GM20431 (cell line): ENCODE results near the gene FBXL17.

ENCODE experiments used
- in situ Hi-C: fragments of 300-500 bp; cut with MseI, MboI; formaldehyde crosslinking; loops from one replicate; pipeline ENCODE4 v1.15.0; 2020; ENCODE audit warnings: low sequenced_read_pairs; ENCODE audit not compliant: unreplicated experiment

Gene FBXL17

DNA sequence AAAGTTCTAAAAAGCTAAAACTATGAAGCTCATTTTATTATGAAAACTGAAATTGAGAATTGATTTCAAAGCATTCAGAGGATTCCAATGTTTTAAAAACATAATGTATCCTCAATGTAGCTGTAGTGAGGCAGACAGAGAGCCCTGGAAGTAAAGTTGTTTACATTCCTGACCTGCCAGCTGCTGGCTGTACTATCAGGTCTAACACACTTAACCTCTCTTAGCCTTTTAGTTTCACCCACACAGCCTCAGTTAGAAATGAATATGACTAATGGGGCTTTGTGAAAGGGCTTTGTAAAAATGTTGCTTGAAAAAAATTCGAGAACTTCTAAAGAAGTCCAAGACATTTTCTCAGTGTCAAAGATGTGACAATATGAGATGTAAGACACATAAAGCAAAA is 122.6 kb downstream of the FBXL17 start:
- in situ Hi-C loops, result no loop called here

GRCh38 chr5:108257996-108258395 is 123.9 kb downstream of the FBXL17 start:
- in situ Hi-C loops, result no loop called here

GRCh38 chr5:108255468-108255867 is 126.4 kb downstream of the FBXL17 start:
- in situ Hi-C loops, result no loop called here

DNA sequence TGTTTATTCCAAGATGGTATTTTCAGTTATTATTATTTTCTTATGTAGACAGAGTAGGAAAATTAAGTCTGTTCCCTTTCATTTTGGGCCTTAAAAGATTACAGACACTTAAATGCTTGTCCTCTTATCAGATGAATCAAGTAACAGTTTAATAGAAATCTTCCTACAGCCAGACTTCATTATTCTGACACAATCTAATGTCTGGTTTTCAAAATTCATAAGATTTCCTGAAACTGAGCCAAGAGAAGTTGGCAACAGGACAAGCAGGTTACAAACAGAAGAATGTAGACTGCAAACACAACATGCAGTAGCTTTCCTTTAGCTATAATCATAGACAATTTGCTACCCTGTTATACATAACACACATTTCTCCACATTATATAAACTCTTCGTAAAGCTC is 130.5 kb downstream of the FBXL17 start:
- in situ Hi-C loops, result no loop called here

DNA sequence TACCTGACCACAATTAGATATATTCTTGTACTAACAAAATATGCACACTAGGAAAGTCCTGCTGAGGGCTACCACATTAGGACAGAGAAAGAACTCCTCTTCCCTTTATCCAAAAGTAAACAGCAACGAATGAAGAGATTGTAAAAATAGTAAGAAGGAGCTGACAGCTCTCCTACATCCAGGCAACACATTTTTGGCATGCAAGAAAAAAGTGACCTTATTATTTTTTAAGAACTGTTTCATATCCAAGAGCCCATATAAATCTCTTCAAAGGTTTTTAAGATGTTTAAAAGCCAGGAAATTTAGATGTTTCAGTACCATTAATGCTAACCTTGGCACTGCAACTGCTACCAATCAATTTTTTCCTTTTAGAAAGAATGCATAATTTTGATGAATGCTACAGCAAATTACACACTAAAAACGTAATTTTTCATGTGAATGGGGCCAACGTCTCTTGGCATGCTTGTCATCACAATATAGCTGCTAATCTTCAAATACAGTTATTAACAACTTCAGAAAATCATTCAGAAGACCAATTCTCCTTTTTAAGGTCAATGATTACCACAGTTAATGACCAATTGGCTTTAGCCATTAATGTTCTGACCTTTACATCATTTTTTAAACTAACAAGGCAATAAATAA is 132.0 kb downstream of the FBXL17 start:
- in situ Hi-C loops, result no loop called here

DNA sequence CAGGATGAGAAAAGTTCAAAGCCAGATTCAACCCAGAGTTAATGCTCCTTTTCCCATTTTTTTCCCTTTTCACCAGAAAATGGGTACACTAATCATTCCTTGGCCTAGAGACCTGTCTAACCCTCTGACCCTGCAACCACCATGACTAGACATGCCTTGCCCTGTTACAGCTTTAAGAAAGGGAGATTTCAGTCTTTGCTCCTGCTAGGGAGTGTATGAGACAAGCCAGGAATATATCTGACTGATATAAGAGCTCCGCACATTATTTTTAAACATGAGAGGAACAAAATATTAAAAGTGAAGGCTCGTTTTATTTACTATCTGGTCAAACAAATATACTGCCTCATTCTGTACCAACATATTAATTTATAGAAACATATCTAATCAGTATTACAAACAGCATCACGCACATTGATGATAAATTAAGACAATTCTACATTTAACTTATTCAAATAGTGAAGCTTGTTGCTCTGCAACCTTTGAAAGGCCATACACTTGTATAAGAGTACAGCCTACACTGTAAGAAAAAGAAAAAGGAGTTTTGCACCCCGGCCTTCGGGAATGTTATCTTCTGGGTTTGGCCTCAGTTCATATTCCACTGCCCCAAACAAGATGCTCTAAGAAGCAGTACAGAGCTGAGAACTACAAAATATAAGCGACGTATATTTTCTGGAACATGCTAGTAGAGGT is 132.7 kb downstream of the FBXL17 start:
- in situ Hi-C loops, result no loop called here

DNA sequence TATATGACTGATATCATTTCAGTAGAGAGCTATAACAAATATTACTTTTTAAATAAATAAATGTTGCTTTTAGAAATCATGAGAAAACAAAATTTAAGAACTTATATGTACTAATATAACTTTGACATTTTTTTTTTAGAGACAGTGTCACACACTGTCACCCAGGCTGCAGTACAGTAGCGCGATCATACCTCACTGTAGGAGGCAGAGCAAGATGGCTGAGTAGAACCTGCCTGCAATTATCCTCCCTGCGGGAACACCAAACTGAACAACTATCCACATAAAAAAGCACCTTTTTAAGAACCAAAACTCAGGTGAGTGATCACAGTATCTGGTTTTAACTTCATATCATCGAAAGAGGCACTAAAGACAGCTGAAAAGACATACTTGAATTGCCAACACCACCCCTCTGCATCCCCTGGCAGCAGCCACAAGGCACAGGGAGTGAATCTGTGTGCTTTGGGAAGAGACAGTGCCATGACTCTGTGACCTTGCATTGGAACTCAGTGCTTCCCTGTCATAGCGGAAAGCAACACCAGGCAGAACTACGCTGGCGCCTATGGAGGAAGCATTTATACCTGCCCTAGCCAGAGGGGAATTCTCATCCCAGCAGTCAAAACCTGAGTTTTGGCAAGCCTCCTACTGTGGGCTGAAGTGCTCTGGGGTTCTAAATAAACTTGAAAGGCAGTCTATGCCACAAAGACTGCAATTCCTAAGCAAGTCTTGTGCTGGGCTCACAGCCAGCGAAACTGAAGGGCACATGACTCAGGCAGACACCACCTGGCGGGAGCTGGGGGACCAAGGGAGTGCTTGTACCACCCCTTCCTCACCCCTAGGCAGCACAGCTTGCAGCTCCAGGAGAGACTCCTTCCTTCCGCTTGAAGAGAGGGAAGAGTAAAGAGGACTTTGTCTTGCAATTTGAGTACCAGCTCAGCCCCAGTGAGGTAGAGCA is 142.7 kb downstream of the FBXL17 start:
- in situ Hi-C loops, result no loop called here

- in situ Hi-C loops, result no loop called here
Measured at GRCh38 chr5:108238461-108238860, 143.4 kb downstream of the FBXL17 start.

DNA sequence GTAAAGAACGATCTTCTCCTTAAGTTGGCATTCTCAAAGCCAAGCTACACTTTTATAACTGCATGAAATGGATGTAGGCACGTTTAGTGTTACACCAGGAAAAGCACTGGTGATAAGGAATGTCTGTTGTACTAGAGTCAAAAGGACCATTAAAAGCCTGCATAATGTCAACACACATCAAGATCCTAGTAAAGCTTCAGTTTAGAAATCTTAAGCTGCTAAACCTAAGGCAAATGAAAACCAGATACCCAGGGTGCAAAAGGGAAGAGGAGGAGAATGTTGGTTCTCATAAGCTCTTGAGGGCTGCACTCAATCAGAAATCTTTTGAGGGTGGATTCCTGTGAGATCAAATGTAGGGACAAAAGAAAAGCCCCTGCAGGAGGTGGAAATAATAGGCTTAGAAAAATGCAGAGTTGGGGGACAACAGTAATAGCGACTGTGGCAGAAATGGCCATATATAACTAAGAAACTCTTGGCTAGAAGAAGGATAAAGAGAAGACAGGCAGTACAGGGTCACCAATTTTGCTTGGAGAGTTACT is 148.2 kb downstream of the FBXL17 start:
- in situ Hi-C loops, result no loop called here

- in situ Hi-C loops, result no loop called here
Measured at GRCh38 chr5:108232805-108233204, 149.1 kb downstream of the FBXL17 start.

DNA sequence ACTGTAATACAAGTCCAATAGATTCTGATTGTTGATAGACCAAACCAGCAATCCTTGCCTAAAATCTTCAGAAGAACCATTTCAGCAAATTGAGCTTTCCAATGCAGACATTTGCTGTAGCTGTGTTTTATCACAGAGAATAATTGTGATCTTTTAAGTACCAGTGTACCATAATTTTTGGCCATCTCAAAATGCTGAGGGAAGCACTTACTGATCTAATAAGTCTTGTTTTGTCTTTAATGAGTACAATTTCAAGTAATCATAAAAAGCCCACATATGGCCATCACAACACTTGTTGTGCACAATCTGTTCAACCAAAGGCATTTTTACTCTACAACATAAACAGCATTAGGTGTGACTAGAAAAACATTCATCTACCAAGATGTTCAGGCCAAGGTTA is 159.9 kb downstream of the FBXL17 start:
- in situ Hi-C loops, result no loop called here

DNA sequence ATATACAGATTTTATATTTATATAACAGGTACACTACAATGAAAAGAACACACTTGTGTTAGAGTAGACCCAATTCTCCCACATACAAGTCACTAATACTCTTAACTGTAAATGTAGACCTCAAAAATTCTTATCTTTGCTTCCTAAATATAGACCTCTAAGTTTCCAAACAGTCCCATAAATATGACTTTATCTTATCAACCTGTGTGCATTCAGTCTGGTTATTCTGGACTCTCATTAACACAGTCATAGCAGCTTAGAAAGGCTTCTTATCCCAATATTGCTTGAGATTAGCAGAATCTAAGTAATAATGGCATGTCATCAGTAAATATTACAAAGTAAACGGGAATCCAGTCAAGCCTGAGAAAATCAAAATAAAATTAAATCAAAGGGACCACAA is 161.1 kb downstream of the FBXL17 start:
- in situ Hi-C loops, result no loop called here

DNA sequence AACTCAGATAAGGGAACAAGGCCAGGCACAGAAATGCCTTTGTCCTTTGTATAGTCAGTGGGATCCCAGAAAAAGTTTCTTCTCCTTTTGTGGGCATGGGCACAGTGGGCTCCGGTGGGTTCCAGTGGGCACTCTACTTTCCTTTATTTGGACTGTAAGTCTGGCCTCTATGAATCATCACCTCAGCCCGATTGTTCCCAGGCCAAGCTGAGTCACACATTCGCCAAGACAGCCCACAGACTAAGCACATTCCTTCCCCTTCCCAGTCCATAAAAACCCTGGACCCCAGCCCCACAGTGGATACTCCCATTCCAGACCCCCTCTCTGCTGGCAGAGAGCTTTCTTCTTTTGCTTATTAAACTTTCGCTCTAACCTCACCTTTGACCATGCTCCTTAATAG is 165.0 kb downstream of the FBXL17 start:
- in situ Hi-C loops, result no loop called here

- in situ Hi-C loops, result no loop called here
Measured at GRCh38 chr5:108214857-108215256, 167.0 kb downstream of the FBXL17 start.

- in situ Hi-C loops, result no loop called here
Measured at GRCh38 chr5:108212775-108213346, 169.0 kb downstream of the FBXL17 start.

DNA sequence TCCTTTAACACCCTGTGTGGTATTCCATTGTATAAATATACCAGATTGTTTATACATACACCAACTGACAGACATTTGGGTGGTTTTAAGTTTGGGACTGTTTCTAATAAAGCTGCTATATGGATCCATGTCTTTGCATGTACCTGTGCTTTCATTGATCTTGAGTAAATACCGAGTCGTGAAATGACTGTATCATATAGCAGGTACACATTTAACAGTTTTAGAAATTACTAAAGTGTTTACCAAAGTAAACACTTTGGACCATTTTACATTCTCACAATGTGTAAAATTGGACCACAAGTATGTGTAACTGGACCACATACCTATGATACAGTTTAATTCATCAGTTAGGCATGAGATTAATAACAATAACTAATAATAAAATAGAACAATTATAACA is 175.2 kb downstream of the FBXL17 start:
- in situ Hi-C loops, result no loop called here

DNA sequence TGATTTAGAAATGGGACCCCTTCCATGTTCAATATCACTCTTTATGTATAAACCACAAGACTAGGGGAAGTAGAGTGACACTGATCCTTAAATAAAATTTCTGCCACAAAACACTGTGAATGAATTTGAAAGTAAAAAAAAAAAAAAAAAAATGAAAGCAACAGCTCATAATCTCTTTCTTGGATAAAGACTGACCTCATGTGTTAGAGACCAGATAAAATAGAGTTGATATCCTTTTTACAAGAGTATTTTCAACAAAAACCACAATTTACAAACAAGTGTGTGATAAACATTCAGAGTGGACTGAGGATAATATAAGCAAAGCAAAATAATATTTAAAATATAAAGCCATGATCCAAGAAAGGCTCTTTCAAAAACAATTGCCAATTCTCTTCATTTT is 180.2 kb downstream of the FBXL17 start:
- in situ Hi-C loops, result no loop called here

DNA sequence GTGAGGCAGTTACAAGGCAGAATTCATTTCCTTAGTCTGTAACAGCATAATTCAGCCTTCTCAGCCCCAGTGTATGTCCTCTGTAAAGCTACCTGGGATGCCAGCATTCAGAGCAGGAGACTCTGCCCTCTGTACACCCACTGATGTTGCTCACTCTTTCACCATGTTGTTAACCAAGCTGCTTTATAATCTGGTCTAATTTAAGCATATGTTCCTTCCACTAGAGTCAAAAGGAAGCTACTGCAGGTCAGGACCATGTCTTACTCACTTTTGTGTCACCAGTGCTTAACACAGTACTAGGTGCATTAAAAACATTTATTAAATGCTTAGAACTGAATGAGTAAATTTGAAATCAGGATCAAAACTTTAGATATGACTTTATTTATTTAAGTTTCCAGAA is 185.6 kb downstream of the FBXL17 start:
- in situ Hi-C loops, result no loop called here

DNA sequence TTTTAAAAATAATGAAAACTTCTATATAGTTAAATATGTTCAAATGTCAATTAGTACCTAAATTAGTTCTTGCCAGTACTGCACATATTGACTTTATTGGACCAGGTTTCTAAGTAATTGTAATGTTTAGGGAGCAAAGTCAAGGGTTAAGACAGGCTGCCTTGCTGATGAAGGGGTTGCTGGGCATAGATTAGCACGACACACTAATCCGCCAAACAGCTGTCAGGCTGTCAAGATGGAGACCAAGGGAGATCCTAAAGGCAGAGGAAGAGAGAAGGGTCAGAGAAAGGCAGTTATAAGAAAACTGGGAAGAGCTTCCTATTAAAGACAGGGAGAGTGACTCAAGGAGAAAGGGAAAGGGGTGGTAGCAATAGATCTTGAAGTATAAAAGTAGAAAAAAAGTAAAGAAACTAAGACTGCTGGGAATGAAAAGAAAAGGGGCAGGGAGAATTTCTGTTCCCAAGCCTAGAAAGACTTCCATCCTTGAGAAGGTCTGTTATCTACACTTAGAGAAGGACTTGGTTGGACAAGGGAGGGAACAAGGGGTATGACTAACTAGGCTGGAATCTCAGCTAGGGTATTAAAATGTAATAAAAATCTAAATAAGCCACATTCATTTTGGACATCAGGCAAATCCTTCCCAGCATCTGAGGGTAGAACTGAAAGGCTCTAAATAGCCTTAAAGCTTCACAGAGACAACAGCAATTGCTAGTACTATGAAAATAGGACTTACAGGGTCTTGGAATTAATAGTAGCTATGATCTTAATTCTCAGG is 188.7 kb downstream of the FBXL17 start:
- in situ Hi-C loops, result no loop called here

DNA sequence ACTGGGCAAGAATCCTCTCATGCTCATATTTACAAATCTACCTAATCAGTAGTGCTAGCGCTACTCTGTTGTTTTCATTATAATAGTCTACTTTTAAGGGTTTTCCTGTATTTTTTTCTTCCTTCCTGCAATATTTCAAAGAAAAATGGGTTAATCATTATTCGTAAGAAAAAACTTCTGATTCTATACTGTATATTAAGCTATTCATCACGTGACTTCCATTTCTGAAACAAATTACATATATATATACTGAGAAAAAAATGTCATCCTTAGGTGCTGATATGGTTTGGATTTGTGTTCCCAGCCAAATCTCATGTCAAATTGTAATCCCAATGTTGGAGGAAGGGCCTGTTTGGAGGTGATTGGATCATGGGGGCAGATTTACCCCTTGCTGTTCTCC is 197.0 kb downstream of the FBXL17 start:
- in situ Hi-C loops, result no loop called here
